RWPE2 (cell line): ENCODE measurements around the gene AICDA.

Source experiments
- ATAC-seq: fragments of 200-7000 bp; cut with Tn5 transposase; 3 replicates; pipeline ENCODE4 v1.9.1; 2021; ENCODE audit warnings: low read depth
- DNase-seq: peaks from one replicate; pipeline ENCODE4 v3.0.0-alpha.2; 2020; ENCODE audit warnings: low spot score
- H3K27ac ChIP-seq: fragments of 450-650 bp; 2 replicates; pipeline ENCODE4 v1.5.1; 2017; ENCODE audit warnings: mild to moderate bottlenecking; ENCODE audit not compliant: poor library complexity, severe bottlenecking
- H3K27me3 ChIP-seq: fragments of 250-450 bp; sonication (Bioruptor Pico); 2 replicates; pipeline ENCODE4 v1.5.1; 2021; ENCODE audit warnings: mild to moderate bottlenecking, moderate library complexity; ENCODE audit not compliant: insufficient read depth, poor library complexity, severe bottlenecking
- H3K36me3 ChIP-seq: fragments of 250-450 bp; sonication (Bioruptor Pico); 2 replicates; pipeline ENCODE4 v1.5.1; 2020; ENCODE audit warnings: low read depth, mild to moderate bottlenecking, moderate library complexity
- H3K4me1 ChIP-seq: fragments of 250-450 bp; sonication (Bioruptor Pico); 2 replicates; pipeline ENCODE4 v1.5.1; 2021; ENCODE audit warnings: mild to moderate bottlenecking, moderate library complexity; ENCODE audit not compliant: insufficient read depth, poor library complexity, severe bottlenecking
- H3K4me3 ChIP-seq: fragments of 250-450 bp; sonication (Bioruptor Pico); 2 replicates; pipeline ENCODE4 v1.5.1; 2021; ENCODE audit warnings: mild to moderate bottlenecking, moderate library complexity; ENCODE audit not compliant: severe bottlenecking
- H3K9me3 ChIP-seq: fragments of 250-450 bp; sonication (Bioruptor Pico); 2 replicates; pipeline ENCODE4 v1.5.1; 2021; ENCODE audit warnings: mild to moderate bottlenecking, moderate library complexity; ENCODE audit not compliant: severe bottlenecking
- TF ChIP-seq, protein P1 (sequence below): fragments of 450-650 bp; IDR thresholded peaks from one replicate; pipeline ENCODE4 v1.5.1; 2017; ENCODE audit warnings: mild to moderate bottlenecking, moderate library complexity; ENCODE audit not compliant: poor library complexity, severe bottlenecking

The AICDA gene

DNA sequence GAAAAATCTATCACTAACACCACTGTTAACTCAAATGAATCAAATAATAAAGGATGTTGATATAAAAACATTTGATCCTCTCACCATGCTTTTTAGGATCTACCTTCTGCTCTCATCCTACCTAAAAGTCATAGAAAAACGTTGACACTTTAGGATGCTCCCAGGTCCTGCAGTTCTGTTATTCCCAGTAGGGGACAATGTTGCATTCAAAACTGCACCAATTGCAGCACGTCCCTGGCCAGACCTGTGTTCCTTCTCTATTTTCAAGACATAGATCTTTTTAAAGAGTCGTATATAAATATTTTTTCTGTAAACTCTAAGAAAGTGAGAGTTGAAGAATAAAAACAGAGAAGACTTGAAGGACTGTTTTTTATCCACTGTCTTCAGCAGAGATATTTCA lies 8.8 kb downstream of the AICDA start:
- Histone ChIP-seq H3K27me3 (no peaks in the 10 kb centered on the region), H3K27ac (no peak overlapping the region), H3K4me1 (no peaks in the 10 kb centered on the region), H3K36me3 (no peaks in the 10 kb centered on the region), H3K4me3 (no peak overlapping the region), H3K9me3 (no peaks in the 10 kb centered on the region)
- TF ChIP-seq, protein P1, sequence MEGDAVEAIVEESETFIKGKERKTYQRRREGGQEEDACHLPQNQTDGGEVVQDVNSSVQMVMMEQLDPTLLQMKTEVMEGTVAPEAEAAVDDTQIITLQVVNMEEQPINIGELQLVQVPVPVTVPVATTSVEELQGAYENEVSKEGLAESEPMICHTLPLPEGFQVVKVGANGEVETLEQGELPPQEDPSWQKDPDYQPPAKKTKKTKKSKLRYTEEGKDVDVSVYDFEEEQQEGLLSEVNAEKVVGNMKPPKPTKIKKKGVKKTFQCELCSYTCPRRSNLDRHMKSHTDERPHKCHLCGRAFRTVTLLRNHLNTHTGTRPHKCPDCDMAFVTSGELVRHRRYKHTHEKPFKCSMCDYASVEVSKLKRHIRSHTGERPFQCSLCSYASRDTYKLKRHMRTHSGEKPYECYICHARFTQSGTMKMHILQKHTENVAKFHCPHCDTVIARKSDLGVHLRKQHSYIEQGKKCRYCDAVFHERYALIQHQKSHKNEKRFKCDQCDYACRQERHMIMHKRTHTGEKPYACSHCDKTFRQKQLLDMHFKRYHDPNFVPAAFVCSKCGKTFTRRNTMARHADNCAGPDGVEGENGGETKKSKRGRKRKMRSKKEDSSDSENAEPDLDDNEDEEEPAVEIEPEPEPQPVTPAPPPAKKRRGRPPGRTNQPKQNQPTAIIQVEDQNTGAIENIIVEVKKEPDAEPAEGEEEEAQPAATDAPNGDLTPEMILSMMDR = no peak
- DNase-seq (no peak), ATAC-seq (no peak)

DNA sequence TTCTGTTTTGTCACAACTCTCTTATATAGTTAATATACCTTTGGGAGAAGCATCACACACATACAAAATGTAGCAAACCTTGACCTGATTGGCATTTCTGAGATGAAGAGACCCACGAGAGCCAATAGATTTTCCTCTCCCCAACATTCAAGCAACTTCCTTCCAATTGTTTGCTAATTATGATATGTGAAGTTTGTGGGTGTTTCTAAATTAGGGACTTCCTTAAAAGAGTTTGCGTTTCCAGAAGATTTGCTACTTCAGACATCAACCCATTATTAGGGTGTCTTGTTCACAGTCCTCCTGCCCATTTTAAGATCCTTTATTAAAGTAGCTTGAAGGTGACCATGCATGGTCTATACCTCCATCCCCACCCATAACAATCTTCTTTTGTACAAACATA lies 9.4 kb downstream of the AICDA start:
- TF ChIP-seq, protein P1 = no peak
- Histone ChIP-seq H3K27me3 (no peaks in the 10 kb centered on the region), H3K36me3 (no peaks in the 10 kb centered on the region), H3K4me1 (no peaks in the 10 kb centered on the region), H3K9me3 (no peaks in the 10 kb centered on the region), H3K4me3 (no peak overlapping the region), H3K27ac (no peak overlapping the region)
- ATAC-seq = no peak
- DNase-seq = no peak

DNA sequence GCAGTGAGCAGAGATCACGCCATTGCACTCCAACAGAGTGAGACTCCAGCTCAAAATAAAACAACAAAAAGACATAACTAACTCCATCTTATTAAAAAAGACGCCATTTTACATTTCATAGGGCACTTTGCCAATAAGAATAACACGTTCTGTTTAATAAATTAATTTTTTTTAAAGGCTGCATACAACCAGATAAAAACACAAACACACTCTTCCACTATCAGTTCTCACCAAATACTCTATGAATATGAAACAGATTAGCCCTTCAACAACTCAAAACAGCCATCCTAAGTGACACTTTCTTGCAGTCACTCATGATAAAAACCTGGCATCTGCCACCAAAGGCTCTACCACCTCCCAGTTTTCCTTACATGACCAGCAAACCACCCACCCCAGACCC lies 16.1 kb downstream of the AICDA start:
- Histone ChIP-seq H3K36me3 (no peaks in the 10 kb centered on the region), H3K4me3 (no peak overlapping the region), H3K4me1 (no peaks in the 10 kb centered on the region), H3K27ac (no peak overlapping the region), H3K27me3 (no peaks in the 10 kb centered on the region), H3K9me3 (no peaks in the 10 kb centered on the region)
- no peak for DNase-seq
- ATAC-seq = no peak
- TF ChIP-seq, protein P1 = no peak

DNA sequence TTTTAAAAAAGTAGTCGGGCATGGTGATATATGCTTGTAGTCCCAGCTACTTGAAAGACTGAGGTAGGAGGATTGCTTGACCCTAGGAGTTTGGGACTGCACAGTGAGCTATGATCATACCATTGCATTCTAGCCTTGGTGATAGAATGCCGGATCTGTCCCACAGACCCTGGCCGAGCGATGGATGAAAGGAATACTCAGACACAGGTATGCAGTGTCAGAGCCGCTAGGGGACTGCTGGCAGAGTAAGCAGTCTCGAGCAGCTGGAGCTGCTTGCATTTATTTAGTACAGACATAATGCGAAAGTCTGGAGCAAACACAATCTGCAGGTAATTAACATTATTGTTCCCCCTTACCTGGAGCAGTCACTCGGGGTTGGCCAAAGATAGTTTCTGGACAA lies 18.6 kb downstream of the AICDA start:
- Histone ChIP-seq H3K4me1 (no peaks in the 10 kb centered on the region), H3K36me3 (no peaks in the 10 kb centered on the region), H3K27me3 (no peaks in the 10 kb centered on the region), H3K27ac (no peak overlapping the region), H3K4me3 (no peak overlapping the region), H3K9me3 (no peaks in the 10 kb centered on the region)
- no peak for ATAC-seq
- no peak for DNase-seq
- TF ChIP-seq, protein P1 = no peak

DNA sequence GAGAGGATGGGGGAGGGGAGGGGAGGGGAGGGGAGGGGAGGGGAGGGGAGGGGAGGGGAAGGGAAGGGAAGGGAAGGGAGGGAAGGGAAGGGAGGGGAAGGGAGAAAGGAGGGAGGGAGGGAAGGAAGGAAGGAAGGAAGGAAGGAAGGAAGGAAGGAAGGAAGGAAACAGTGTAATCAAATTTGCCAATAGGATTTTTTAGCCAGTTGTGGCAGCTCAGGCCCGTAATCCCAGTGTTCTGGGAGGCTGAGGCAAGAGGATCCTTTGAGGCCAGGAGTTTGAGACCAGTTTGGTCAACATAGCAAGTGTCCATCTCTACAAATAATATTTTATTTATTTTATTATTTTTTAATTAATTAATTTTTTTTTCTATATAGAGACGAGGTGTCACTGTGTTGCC lies 19.4 kb downstream of the AICDA start:
- H3K36me3 ChIP-seq = no peaks in the 10 kb centered on the region
- DNase-seq (no peak), ATAC-seq (no peak)
- no peaks in the 10 kb centered on the region for H3K27me3 ChIP-seq
- TF ChIP-seq, protein P1 = no peak
- no peaks in the 10 kb centered on the region for H3K9me3 ChIP-seq
- no peaks in the 10 kb centered on the region for H3K4me1 ChIP-seq
- no peak overlapping the region for H3K4me3 ChIP-seq
- H3K27ac ChIP-seq = no peak overlapping the region
